GM06990 (cell line): ENCODE data around the gene UBE2L3.
"Not testable (repeated sequence)": the region's sequence is repeated elsewhere in the genome, so short reads cannot be mapped to it uniquely, and the experiment has no call there.

Source experiments
- DNase-seq: peaks from one replicate; pipeline ENCODE4 v3.0.0-alpha.2; 2011; ENCODE audit not compliant: insufficient read length; ENCODE audit errors: extremely low read depth
- H3K27me3 ChIP-seq: replicated peaks from 2 replicates; pipeline ENCODE4 v1.6.0; 2011; ENCODE audit warnings: low read length; ENCODE audit not compliant: control insufficient read depth, insufficient read depth
- H3K36me3 ChIP-seq: 2 replicates; pipeline ENCODE4 v1.5.1; 2011; ENCODE audit warnings: low read length; ENCODE audit not compliant: control insufficient read depth, insufficient read depth
- H3K4me3 ChIP-seq: replicated peaks from 2 replicates; pipeline ENCODE4 v1.5.1; 2011; ENCODE audit warnings: low read depth, mild to moderate bottlenecking, control low read depth, low read length
- CTCF ChIP-seq: IDR thresholded peaks from 2 replicates; pipeline ENCODE4 v1.5.1; 2011; ENCODE audit warnings: low read length, control low read depth, mild to moderate bottlenecking, inconsistent platforms; ENCODE audit not compliant: insufficient read depth, poor library complexity, severe bottlenecking

UBE2L3 gene

GRCh38 chr22:21571679-21572078 lies 4.2 kb downstream of the UBE2L3 start:
- H3K4me3 ChIP-seq = no peak overlapping the region
- DNase-seq = no peak

GRCh38 chr22:21573293-21573734 lies 5.8 kb downstream of the UBE2L3 start:
- no peak for DNase-seq
- Histone ChIP-seq H3K36me3 (peaks cover 5% of the 10 kb centered on the region), H3K4me3 (no peak overlapping the region), H3K27me3 (no peaks in the 10 kb centered on the region)
- TF ChIP-seq CTCF = no peak

More at GRCh38 chr22:21571679-21572078, 4.2 kb downstream of the UBE2L3 start:
- no peak for TF ChIP-seq CTCF
- Histone ChIP-seq H3K27me3 (no peaks in the 10 kb centered on the region), H3K36me3 (peaks cover 5% of the 10 kb centered on the region)

- H3K36me3 ChIP-seq = peaks cover 6% of the 10 kb centered on the region
- no peaks in the 10 kb centered on the region for H3K27me3 ChIP-seq
- H3K4me3 ChIP-seq = no peak overlapping the region
- no peak for DNase-seq
- no peak for TF ChIP-seq CTCF
These were observed 6.4 kb downstream of the UBE2L3 start for GRCh38 chr22:21573750-21574494.

- Histone ChIP-seq H3K36me3 (peaks cover 2% of the 10 kb centered on the region), H3K4me3 (no peak overlapping the region), H3K27me3 (no peaks in the 10 kb centered on the region)
- no peak for DNase-seq
- TF ChIP-seq CTCF = no peak
These were observed 11.9 kb downstream of the UBE2L3 start for GRCh38 chr22:21579474-21579851.

- not testable (repeated sequence) for H3K27me3 ChIP-seq, H3K36me3 ChIP-seq, H3K4me3 ChIP-seq, DNase-seq
These were observed 13.1 kb downstream of the UBE2L3 start for GRCh38 chr22:21580623-21581007.

GRCh38 chr22:21581009-21581713 lies 13.6 kb downstream of the UBE2L3 start:
- H3K4me3 ChIP-seq, DNase-seq, H3K27me3 ChIP-seq, H3K36me3 ChIP-seq: not testable (repeated sequence)
